ENCODE results near the gene NHERF1.

NHERF1 gene

DNA sequence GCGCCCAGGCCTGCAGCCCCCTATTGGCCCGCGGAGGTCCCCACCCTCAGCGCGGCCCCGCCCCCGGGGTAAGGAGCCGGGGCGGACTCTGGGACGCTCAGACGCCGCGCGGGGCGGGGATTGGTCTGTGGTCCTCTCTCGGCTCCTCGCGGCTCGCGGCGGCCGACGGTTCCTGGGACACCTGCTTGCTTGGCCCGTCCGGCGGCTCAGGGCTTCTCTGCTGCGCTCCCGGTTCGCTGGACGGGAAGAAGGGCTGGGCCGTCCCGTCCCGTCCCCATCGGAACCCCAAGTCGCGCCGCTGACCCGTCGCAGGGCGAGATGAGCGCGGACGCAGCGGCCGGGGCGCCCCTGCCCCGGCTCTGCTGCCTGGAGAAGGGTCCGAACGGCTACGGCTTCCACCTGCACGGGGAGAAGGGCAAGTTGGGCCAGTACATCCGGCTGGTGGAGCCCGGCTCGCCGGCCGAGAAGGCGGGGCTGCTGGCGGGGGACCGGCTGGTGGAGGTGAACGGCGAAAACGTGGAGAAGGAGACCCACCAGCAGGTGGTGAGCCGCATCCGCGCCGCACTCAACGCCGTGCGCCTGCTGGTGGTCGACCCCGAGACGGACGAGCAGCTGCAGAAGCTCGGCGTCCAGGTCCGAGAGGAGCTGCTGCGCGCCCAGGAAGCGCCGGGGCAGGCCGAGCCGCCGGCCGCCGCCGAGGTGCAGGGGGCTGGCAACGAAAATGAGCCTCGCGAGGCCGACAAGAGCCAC is at the start of gene NHERF1:
Gene NHERF1 (plus strand): TSS at position 100 of the 750 bp plus-strand sequence. CDS start 219 bp downstream, at position 319.
- H3K4me2 ChIP-seq (ENCODE audit: low read depth, low read length) = peak within 1 kb of the TSS; percentile 89
- H2AFZ ChIP-seq (ENCODE audit: low read length) = no peak within 1 kb of the TSS
- H3K4me1 ChIP-seq (ENCODE audit: low read length) = peaks cover 32% of the 10 kb centered on the region
- no peaks in the 10 kb centered on the region for H3K9me3 ChIP-seq (replicated peaks; ENCODE audit: insufficient read depth, low read length)
- H3K4me3 ChIP-seq (ENCODE audit: low read length) = peak within 1 kb of the TSS; percentile 98
- H3K79me2 ChIP-seq (ENCODE audit: low read length) = peaks cover 77% of the 10 kb centered on the region
- TF ChIP-seq, protein P1, sequence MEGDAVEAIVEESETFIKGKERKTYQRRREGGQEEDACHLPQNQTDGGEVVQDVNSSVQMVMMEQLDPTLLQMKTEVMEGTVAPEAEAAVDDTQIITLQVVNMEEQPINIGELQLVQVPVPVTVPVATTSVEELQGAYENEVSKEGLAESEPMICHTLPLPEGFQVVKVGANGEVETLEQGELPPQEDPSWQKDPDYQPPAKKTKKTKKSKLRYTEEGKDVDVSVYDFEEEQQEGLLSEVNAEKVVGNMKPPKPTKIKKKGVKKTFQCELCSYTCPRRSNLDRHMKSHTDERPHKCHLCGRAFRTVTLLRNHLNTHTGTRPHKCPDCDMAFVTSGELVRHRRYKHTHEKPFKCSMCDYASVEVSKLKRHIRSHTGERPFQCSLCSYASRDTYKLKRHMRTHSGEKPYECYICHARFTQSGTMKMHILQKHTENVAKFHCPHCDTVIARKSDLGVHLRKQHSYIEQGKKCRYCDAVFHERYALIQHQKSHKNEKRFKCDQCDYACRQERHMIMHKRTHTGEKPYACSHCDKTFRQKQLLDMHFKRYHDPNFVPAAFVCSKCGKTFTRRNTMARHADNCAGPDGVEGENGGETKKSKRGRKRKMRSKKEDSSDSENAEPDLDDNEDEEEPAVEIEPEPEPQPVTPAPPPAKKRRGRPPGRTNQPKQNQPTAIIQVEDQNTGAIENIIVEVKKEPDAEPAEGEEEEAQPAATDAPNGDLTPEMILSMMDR (IDR thresholded peaks at IDR 0.05; ENCODE audit: low read length) = peak; percentile 33
- no peak for TF ChIP-seq EZH2 (optimal IDR thresholded peaks at IDR 0.05; ENCODE audit: low read depth, low read length)
- H3F3A ChIP-seq (ENCODE audit: insufficient read depth, low read length) = peaks cover 49% of the 10 kb centered on the region
- H3K27ac ChIP-seq (ENCODE audit: low read length) = peak within 1 kb of the TSS; percentile 68; the same call in 1 of the 2 replicates
- H3K9me2 ChIP-seq (replicated peaks; ENCODE audit: insufficient read depth, low read length) = no peaks in the 10 kb centered on the region
- peaks cover 13% of the 10 kb centered on the region for H4K20me1 ChIP-seq (ENCODE audit: insufficient read depth, low read length)
- peak; percentile 95 for DNase-seq
- no peaks in the 10 kb centered on the region for H3K36me3 ChIP-seq (replicated peaks; ENCODE audit: insufficient read depth, low read length)
- peak within 1 kb of the TSS; percentile 97 for H3K9ac ChIP-seq (ENCODE audit: low read length)
- no peaks in the 10 kb centered on the region for H3K27me3 ChIP-seq (replicated peaks; ENCODE audit: insufficient read depth, low read length)

DNA sequence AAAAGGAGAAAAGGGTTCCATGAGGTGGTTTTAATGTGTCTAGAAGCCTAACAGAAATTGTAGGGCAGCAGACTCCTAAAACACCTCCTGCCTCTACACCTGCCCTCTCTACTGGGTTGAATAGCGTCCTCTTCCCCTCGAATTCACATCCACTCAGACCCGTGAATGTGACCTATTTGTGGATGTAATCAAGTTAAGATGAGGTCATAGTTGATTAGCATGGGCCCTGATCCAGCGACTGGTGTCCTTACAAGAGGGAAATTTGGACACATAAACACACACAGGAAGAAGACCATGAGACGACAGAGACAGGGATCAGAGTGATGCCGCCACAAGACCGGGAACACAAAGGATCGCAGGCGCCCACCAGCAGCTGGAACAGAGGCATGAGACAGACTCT is 49.2 kb upstream of the NHERF1 start:
- Histone ChIP-seq H3K9me3 (replicated peaks; ENCODE audit: insufficient read depth, low read length) (no peaks in the 10 kb centered on the region), H3K9ac (ENCODE audit: low read length) (no peak overlapping the region), H3F3A (ENCODE audit: insufficient read depth, low read length) (no peaks in the 10 kb centered on the region), H3K27me3 (replicated peaks; ENCODE audit: insufficient read depth, low read length) (no peaks in the 10 kb centered on the region), H3K9me2 (replicated peaks; ENCODE audit: insufficient read depth, low read length) (no peaks in the 10 kb centered on the region), H2AFZ (ENCODE audit: low read length) (no peak overlapping the region), H4K20me1 (ENCODE audit: insufficient read depth, low read length) (no peaks in the 10 kb centered on the region), H3K4me2 (ENCODE audit: low read depth, low read length) (no peak overlapping the region), H3K4me3 (ENCODE audit: low read length) (no peak overlapping the region), H3K27ac (ENCODE audit: low read length) (no peak overlapping the region), H3K4me1 (ENCODE audit: low read length) (no peaks in the 10 kb centered on the region), H3K36me3 (replicated peaks; ENCODE audit: insufficient read depth, low read length) (no peaks in the 10 kb centered on the region), H3K79me2 (ENCODE audit: low read length) (no peaks in the 10 kb centered on the region)
- DNase-seq = no peak
- TF ChIP-seq EZH2 (optimal IDR thresholded peaks at IDR 0.05; ENCODE audit: low read depth, low read length) = no peak
- TF ChIP-seq, protein P1 (IDR thresholded peaks at IDR 0.05; ENCODE audit: low read length) = no peak

DNA sequence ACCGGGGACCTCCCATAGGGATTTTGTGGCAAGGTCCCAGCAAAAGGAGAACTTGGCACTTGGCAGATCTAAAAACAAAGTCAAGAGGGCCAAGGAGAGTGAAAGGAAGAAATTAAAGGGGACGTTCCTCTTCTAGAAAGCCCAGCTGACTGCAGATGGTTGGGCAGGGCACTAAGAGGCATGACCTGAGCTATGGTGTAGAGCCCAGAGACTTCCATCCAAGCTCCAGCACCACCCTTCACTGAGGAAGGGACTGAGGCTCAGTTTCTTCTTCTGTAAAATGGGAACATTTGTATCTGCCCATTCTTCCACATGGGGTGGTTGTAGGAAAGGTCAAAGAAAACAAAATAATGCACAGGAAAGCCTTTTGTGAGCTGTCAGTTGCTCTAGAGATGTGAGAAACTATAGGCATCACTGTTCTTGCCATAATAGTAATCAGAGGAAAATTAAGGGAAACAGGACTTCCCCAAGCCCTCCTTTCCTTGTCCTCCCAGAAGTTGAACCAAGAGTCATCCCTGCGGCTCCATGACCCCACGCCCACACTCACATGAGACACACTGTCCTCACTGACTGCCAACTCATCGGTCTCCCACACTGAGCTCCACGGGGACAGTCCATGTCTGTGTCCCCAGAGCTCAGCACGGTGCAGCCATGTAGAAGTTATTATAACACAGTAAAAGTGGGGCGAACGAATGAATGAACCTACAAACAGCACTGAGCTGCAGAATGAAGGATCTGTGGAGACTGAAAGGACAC is 46.1 kb upstream of the NHERF1 start:
- Histone ChIP-seq H4K20me1 (ENCODE audit: insufficient read depth, low read length) (no peaks in the 10 kb centered on the region), H3K27ac (ENCODE audit: low read length) (no peak overlapping the region), H3K4me2 (ENCODE audit: low read depth, low read length) (no peak overlapping the region), H3K79me2 (ENCODE audit: low read length) (no peaks in the 10 kb centered on the region), H3F3A (ENCODE audit: insufficient read depth, low read length) (no peaks in the 10 kb centered on the region), H3K27me3 (replicated peaks; ENCODE audit: insufficient read depth, low read length) (no peaks in the 10 kb centered on the region), H3K36me3 (replicated peaks; ENCODE audit: insufficient read depth, low read length) (no peaks in the 10 kb centered on the region), H3K9me3 (replicated peaks; ENCODE audit: insufficient read depth, low read length) (no peaks in the 10 kb centered on the region), H3K4me1 (ENCODE audit: low read length) (no peaks in the 10 kb centered on the region), H3K4me3 (ENCODE audit: low read length) (no peak overlapping the region), H3K9ac (ENCODE audit: low read length) (no peak overlapping the region), H3K9me2 (replicated peaks; ENCODE audit: insufficient read depth, low read length) (no peaks in the 10 kb centered on the region), H2AFZ (ENCODE audit: low read length) (no peak overlapping the region)
- DNase-seq = no peak
- no peak for TF ChIP-seq EZH2 (optimal IDR thresholded peaks at IDR 0.05; ENCODE audit: low read depth, low read length)
- TF ChIP-seq, protein P1 (IDR thresholded peaks at IDR 0.05; ENCODE audit: low read length) = no peak
- no peak for TF ChIP-seq EZH2phosphoT487 (IDR thresholded peaks at IDR 0.05; ENCODE audit: low read length)
